Chondrocyte (in vitro differentiated cells): ENCODE results near the gene ZNRF1. TPM values are rescaled to one million over a fixed set of nuclear protein-coding genes. Genes with fewer than 3 reads are reported as not detected.

Experiments
- DNase-seq: peaks from one replicate; pipeline ENCODE4 v3.0.0; 2021; ENCODE audit warnings: mixed read lengths, low spot score
- H3K27ac Mint-ChIP-seq: one replicate; pipeline ENCODE4 v1.8.0; 2021; ENCODE audit warnings: mild to moderate bottlenecking, moderate library complexity, mixed read lengths; ENCODE audit not compliant: unreplicated experiment
- H3K27me3 Mint-ChIP-seq: 2 replicates; pipeline ENCODE4 v1.8.0; 2021; ENCODE audit warnings: low read depth, mixed read lengths
- H3K36me3 Mint-ChIP-seq: 2 replicates; pipeline ENCODE4 v1.8.0; 2021; ENCODE audit warnings: low read depth, mixed read lengths
- H3K4me1 Mint-ChIP-seq: 2 replicates; pipeline ENCODE4 v1.8.0; 2021; ENCODE audit warnings: low read depth, mild to moderate bottlenecking, mixed read lengths
- H3K4me3 Mint-ChIP-seq: one replicate; pipeline ENCODE4 v1.8.0; 2021; ENCODE audit warnings: mild to moderate bottlenecking, moderate library complexity, mixed read lengths; ENCODE audit not compliant: unreplicated experiment
- H3K9me3 Mint-ChIP-seq: 2 replicates; pipeline ENCODE4 v1.8.0; 2021; ENCODE audit warnings: low read depth, mixed read lengths
- total RNA-seq: library from RNA; stranded (reverse); gene quantifications from 3 replicates; pipeline ENCODE4 v1.2.1, GENCODE V29; 2021
- TF ChIP-seq, protein P1 (sequence below): fragments of 200-600 bp; sonication (generic); IDR thresholded peaks from 2 replicates; pipeline ENCODE4 v1.5.0; 2021; ENCODE audit warnings: antibody characterized with exemption, mild to moderate bottlenecking, moderate library complexity

Gene ZNRF1
- total RNA-seq, 1 donor from 2014 or later, result 22.7 TPM

DNA sequence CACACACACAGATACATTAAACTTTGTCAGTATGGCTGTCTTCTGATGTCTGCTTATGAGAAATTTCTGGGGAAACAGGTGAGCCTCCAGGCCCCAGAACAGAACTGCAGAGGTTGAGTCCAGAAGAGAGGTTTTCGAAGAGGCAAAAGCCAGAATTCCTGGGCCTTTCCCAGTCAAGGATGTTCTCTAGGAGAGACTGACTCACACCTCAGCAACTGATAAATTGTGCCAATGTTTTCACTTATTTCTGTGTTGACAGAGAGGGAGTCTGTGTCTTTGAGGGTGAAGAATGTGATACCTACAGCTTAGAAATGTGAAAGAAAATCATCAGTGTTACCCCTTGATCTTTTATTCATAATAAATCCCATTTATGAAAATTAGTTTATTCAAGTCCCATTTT lies 87.5 kb downstream of the ZNRF1 start:
- no peak for DNase-seq
- no peaks in the 10 kb centered on the region for H3K9me3 Mint-ChIP-seq
- TF ChIP-seq, protein P1, sequence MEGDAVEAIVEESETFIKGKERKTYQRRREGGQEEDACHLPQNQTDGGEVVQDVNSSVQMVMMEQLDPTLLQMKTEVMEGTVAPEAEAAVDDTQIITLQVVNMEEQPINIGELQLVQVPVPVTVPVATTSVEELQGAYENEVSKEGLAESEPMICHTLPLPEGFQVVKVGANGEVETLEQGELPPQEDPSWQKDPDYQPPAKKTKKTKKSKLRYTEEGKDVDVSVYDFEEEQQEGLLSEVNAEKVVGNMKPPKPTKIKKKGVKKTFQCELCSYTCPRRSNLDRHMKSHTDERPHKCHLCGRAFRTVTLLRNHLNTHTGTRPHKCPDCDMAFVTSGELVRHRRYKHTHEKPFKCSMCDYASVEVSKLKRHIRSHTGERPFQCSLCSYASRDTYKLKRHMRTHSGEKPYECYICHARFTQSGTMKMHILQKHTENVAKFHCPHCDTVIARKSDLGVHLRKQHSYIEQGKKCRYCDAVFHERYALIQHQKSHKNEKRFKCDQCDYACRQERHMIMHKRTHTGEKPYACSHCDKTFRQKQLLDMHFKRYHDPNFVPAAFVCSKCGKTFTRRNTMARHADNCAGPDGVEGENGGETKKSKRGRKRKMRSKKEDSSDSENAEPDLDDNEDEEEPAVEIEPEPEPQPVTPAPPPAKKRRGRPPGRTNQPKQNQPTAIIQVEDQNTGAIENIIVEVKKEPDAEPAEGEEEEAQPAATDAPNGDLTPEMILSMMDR, result no peak
- H3K27me3 Mint-ChIP-seq, result no peaks in the 10 kb centered on the region
- H3K4me3 Mint-ChIP-seq, result no peak overlapping the region
- H3K36me3 Mint-ChIP-seq, result no peaks in the 10 kb centered on the region
- peaks cover 24% of the 10 kb centered on the region for H3K4me1 Mint-ChIP-seq
- H3K27ac Mint-ChIP-seq, result peak overlapping the region; percentile 24

DNA sequence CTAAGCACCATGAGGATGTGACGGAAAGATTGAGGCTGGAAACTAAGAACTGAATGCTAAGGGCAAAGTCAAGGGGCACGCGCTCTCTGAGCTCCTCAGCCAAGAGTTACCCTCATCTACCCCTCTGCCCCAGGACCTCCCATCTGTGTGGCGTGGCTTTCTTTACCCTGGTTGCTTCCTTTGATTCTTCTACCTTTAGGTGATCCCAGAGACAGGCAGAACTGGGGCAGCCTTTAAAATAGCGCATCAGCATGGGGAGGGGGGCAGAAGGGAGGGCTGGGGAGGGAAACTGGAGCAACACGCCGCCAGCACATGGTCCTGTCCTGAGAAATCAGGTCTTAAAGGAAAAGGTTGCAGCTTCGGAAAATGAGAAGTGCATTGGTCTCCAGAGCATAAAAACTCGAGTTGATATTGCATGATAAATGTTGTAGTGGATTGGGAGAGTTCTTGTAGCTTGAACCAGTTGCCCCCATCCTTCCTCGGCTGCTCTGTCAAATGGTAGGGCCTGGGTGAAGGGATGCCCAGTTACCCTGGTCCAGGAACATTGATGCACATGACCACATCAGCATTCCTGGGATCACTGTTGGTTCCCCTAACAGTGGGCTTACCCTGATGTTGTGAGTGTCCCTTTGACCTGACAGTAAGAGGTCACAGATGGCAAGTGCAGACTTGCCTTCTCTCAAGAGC lies 88.0 kb downstream of the ZNRF1 start:
- no peak overlapping the region for H3K4me3 Mint-ChIP-seq

DNA sequence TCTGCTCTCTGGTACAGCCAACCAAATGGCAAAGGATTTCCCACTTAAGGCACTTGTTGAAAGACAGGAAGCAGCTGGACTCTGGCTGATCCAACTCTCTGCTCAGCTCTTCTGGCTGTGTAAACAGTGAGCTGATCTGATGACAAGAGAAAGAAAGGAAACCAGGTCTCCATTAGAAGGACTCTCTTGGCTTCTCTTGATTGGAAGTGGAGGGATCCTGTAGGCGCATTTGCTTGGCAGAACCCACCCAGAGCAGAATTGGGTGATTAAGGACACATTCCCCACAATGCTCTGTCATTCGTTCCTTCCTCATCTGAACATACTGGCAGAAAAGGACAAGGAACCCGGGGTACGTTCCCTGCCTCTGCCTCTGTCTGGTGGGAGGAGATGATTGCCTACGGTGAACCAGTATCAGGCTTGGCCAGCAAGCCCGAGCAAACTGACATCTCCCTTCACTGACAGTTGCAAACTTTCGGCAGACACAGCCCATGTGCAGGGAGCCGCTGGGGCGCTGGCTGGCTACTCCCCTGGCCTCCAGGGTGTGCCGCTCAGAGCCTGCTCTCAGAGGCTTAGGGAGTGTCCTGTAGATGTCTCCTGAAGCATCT lies 88.7 kb downstream of the ZNRF1 start:
- H3K4me3 Mint-ChIP-seq, result no peak overlapping the region
- no peaks in the 10 kb centered on the region for H3K9me3 Mint-ChIP-seq
- peak overlapping the region; percentile 22 for H3K27ac Mint-ChIP-seq
- H3K4me1 Mint-ChIP-seq, result peaks cover 28% of the 10 kb centered on the region
- H3K27me3 Mint-ChIP-seq, result no peaks in the 10 kb centered on the region
- TF ChIP-seq, protein P1, result no peak
- DNase-seq, result peak; percentile 50
- no peaks in the 10 kb centered on the region for H3K36me3 Mint-ChIP-seq

More for the DNA sequence above, 88.0 kb downstream of the ZNRF1 start:
- Mint-ChIP-seq H3K9me3 (no peaks in the 10 kb centered on the region), H3K27ac (peak overlapping the region; percentile 24), H3K27me3 (no peaks in the 10 kb centered on the region), H3K4me1 (peaks cover 28% of the 10 kb centered on the region), H3K36me3 (no peaks in the 10 kb centered on the region)
- DNase-seq, result no peak
- TF ChIP-seq, protein P1, result no peak

DNA sequence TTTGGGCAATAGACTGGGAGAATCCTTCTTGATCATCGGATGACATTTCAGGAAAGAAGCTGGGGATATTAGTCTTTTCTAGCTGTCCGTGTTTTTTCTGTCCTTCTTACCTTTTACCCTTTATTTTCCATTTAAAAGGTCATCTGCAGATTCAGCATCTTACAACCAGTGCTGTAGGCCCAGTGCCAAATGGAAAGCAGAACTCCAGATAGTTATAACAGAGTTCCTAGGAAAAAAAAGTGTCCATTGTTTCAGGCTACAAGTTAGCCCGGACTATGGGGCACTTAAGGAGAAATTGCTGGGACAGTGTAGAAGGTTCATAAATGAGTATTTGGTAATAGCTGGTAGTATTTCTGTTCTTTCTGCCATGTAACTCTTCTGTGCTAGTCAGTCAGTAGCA lies 89.4 kb downstream of the ZNRF1 start:
- no peak for DNase-seq
- Mint-ChIP-seq H3K36me3 (no peaks in the 10 kb centered on the region), H3K4me1 (peaks cover 28% of the 10 kb centered on the region), H3K4me3 (no peak overlapping the region), H3K27ac (no peak overlapping the region), H3K27me3 (no peaks in the 10 kb centered on the region), H3K9me3 (no peaks in the 10 kb centered on the region)
- TF ChIP-seq, protein P1, result no peak

DNA sequence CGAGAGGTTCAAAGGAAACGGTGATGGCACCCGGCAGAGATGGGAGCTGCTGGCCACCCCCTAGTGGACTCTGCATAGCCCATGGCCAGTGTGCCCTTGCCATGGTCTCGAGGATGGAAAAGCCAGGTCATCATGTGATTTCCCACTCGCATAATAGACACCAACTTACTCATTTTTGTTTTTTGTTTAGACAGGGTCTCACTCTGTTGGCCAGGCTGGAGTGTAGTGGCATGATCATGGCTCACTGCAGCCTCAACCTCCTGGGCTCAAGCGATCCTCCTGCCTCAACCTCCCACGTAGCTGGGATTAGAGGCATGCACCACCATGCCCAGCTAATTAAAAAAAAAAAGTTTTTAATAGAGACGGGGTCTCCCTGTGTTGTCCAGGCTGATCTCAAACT lies 90.1 kb downstream of the ZNRF1 start:
- TF ChIP-seq, protein P1, result no peak
- H3K4me1 Mint-ChIP-seq, result peaks cover 28% of the 10 kb centered on the region

More for the DNA sequence above, 90.1 kb downstream of the ZNRF1 start:
- H3K36me3 Mint-ChIP-seq, result no peaks in the 10 kb centered on the region
- no peak overlapping the region for H3K4me3 Mint-ChIP-seq
- H3K9me3 Mint-ChIP-seq, result no peaks in the 10 kb centered on the region
- no peak for DNase-seq
- no peak overlapping the region for H3K27ac Mint-ChIP-seq
- H3K27me3 Mint-ChIP-seq, result no peaks in the 10 kb centered on the region
